HG03039 (cell line): ENCODE results near the gene OR11L1.

Experiments used
- ATAC-seq: cut with Tn5 transposase; IDR thresholded peaks from one replicate; pipeline ENCODE4 v1.9.1; 2021; ENCODE audit warnings: mild to moderate bottlenecking, moderate library complexity; ENCODE audit not compliant: unreplicated experiment

Gene OR11L1

DNA sequence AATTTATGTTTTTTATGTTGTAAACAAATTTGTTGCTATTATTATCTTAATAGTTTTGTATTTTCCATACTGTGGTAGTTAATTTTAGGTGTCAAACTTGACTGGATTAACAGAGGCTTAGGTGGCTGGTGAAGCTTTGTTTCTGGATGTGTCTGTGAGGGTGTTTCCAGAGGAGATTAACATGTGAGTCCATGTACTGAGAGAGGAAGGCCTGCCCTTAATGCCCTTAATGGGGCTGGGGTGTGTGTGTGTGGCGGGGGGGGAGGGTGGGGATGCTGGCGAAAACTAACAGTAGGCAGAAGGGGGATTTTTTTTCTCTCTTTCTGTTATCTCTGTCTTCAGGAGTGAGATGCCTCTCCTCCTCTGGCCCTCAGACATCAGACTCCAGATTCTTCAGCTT lies 19.6 kb downstream of the OR11L1 start:
- no peak for ATAC-seq

DNA sequence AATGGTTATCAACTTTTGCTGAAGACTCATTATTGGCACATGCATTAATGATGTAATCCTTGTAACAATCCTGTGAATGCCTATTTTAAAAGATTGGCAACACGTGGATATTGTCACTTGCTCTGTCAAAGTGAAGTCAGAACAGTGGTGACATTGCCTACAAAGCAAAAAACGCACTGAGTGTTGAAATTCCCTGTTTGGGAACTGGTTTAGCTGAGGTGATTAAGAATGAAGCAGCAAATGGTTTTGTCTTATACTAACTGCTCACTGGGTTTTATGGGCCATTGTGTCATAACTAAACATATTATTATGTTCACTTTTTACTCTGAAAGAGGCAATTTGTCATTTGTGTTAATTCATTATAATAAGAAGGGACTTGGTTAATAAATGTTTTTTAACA lies 29.1 kb downstream of the OR11L1 start:
- no peak for ATAC-seq

DNA sequence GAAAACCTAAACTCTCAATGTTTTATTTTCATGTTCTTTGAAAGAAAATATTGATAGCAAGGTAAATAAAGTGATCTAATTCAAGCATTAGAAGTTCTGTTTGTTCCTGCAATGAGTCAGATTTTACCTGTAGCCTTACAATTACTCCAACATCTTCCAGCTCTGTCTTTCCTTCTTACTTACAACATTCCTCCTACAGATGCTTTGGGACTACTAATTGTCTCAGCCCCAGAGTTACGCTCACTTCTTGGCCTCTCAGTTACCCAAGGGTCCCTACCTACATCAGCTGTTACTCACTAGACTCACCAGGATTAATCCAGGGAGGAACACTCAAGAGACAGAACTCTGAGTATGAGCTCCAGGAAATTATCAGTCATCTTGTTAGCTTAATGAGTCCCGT lies 44.2 kb downstream of the OR11L1 start:
- no peak for ATAC-seq
